A549 (cell line): ENCODE results near the gene PCNX4. TPM values are rescaled to one million over a fixed set of nuclear protein-coding genes. Genes with fewer than 3 reads are reported as not detected.

Experiments used
- ATAC-seq, 2 experiments: fragments of 200-7000 bp in 1 of 2; fragments of >200 bp in 1 of 2; cut with Nextera tagmentation in 1 of 2; cut with Tn5 transposase in 1 of 2; 3 replicates each; pipeline versions ENCODE4 v1.8.0 to v1.9.1; 2018 to 2020; ENCODE audit warnings: mild to moderate bottlenecking in 1 of 2, moderate library complexity in 1 of 2
- CTCF ChIA-PET: fragments of 300-600 bp; sonication (Branson Sonifier 250); formaldehyde crosslinking; extraction: SDS; loops from one replicate; lab custom pipeline; 2021; ENCODE audit warnings: antibody characterized with exemption, inconsistent platforms; lab: Yijun Ruan, JAX
- POLR2A ChIA-PET: fragments of 350-600 bp; formaldehyde crosslinking; extraction: SDS; loops from one replicate; lab custom pipeline; 2021; ENCODE audit warnings: antibody characterized with exemption, inconsistent platforms; lab: Yijun Ruan, JAX
- DNase-seq, 2 experiments: peaks; one replicate each; pipeline versions ENCODE4 v3.0.0 to v3.0.0-alpha.2; 2011 to 2016; ENCODE audit warnings: low read depth in 1 of 2, low spot score in 1 of 2
- FAIRE-seq: peaks from 2 replicates; lab custom pipeline; 2011; peaks lifted over from hg19 to GRCh38; lab: Jason Lieb, UNC
- H3K27ac ChIP-seq, 2 experiments: fragments of >200 bp; sonication (Bioruptor Twin); formaldehyde crosslinking; 3 replicates each; pipeline ENCODE4 v1.5.1; 2016 to 2017
- H3K4me1 ChIP-seq: fragments of >200 bp; sonication (Bioruptor Twin); formaldehyde crosslinking; 3 replicates; pipeline ENCODE4 v1.6.1; 2016
- H3K4me2 ChIP-seq: fragments of >200 bp; sonication (Bioruptor Twin); formaldehyde crosslinking; 3 replicates; pipeline ENCODE4 v1.6.1; 2016
- H3K4me3 ChIP-seq: fragments of >200 bp; sonication (Bioruptor Twin); formaldehyde crosslinking; 3 replicates; pipeline ENCODE4 v1.5.1; 2016
- H3K9me3 ChIP-seq: fragments of >200 bp; sonication (Bioruptor Twin); formaldehyde crosslinking; 3 replicates; pipeline ENCODE4 v1.6.1; 2016
- CBX2 ChIP-seq: fragments of 200-600 bp; sonication (generic); IDR thresholded peaks from 2 replicates; pipeline ENCODE4 v1.6.1; 2016; ENCODE audit warnings: low read depth, mild to moderate bottlenecking, borderline replicate concordance
- CBX8 ChIP-seq: fragments of 200-600 bp; sonication (generic); IDR thresholded peaks from 2 replicates; pipeline ENCODE4 v1.6.1; 2016
- CEBPB ChIP-seq, 2 experiments: fragments of >200 bp in 1 of 2; sonication (Bioruptor Twin) in 1 of 2; formaldehyde crosslinking in 1 of 2; IDR thresholded peaks; 2 replicates each; pipeline ENCODE4 v1.6.1; 2012 to 2016
- GATA3 ChIP-seq: IDR thresholded peaks from 2 replicates; pipeline ENCODE4 v1.6.1; 2012; ENCODE audit warnings: borderline replicate concordance
- HDAC2 ChIP-seq: fragments of 200-600 bp; sonication (generic); IDR thresholded peaks from 2 replicates; pipeline ENCODE4 v1.6.1; 2016
- HOXB13 ChIP-seq: fragments of 250-450 bp; sonication (Bioruptor Pico); IDR thresholded peaks from 2 replicates; pipeline ENCODE4 v1.5.0; 2020; ENCODE audit warnings: low read depth, mild to moderate bottlenecking, moderate library complexity
- JUN ChIP-seq, 2 experiments: fragments of >200 bp; sonication (Bioruptor Twin); formaldehyde crosslinking; IDR thresholded peaks; 2 replicates in 1 of 2; 3 replicates in 1 of 2; pipeline ENCODE4 v1.6.1; 2016 to 2017
- MAZ ChIP-seq: fragments of 150-350 bp; IDR thresholded peaks from 2 replicates; pipeline ENCODE4 v1.6.1; 2014; ENCODE audit warnings: antibody characterized with exemption, low read depth, low read length, borderline replicate concordance
- PHF8 ChIP-seq: fragments of 200-600 bp; sonication (generic); IDR thresholded peaks from 2 replicates; pipeline ENCODE4 v1.6.1; 2016; ENCODE audit warnings: low read depth, mild to moderate bottlenecking, antibody characterized with exemption, moderate library complexity, borderline replicate concordance
- POLR2A ChIP-seq: IDR thresholded peaks from 2 replicates; pipeline ENCODE4 v1.6.1; 2012; ENCODE audit warnings: mild to moderate bottlenecking, low read length
- RAD21 ChIP-seq, 2 experiments: fragments of >200 bp in 1 of 2; sonication (Bioruptor Twin) in 1 of 2; formaldehyde crosslinking in 1 of 2; IDR thresholded peaks in 1 of 2; conservative IDR thresholded peaks in 1 of 2; 2 replicates in 1 of 2; 3 replicates in 1 of 2; pipeline ENCODE4 v1.6.1; 2012 to 2018; ENCODE audit warnings: inconsistent platforms in 1 of 2
- RNF2 ChIP-seq: fragments of 200-600 bp; sonication (generic); IDR thresholded peaks from 2 replicates; pipeline ENCODE4 v1.6.1; 2016; ENCODE audit warnings: low read depth, mild to moderate bottlenecking, antibody characterized with exemption, moderate library complexity, borderline replicate concordance
- SMC3 ChIP-seq: fragments of >200 bp; sonication (Bioruptor Twin); formaldehyde crosslinking; IDR thresholded peaks from 3 replicates; pipeline ENCODE4 v1.6.1; 2018; ENCODE audit warnings: inconsistent platforms
- TFCP2L1 ChIP-seq: fragments of 250-450 bp; sonication (Bioruptor Pico); IDR thresholded peaks from 2 replicates; pipeline ENCODE4 v1.5.0; 2021; ENCODE audit warnings: mild to moderate bottlenecking
- WGBS: methylation state at CpG from one replicate; pipeline ENCODE4 v1.1.6; 2017; ENCODE audit errors: missing lambda C conversion rate; 5-methylcytosine and 5-hydroxymethylcytosine counted together
- polyA plus RNA-seq, 4 experiments: library from polyadenylated mRNA; depleted of rRNA in 3 of 4; stranded (reverse); fragments of >200 nt; fragmentation: RNase III in 1 of 4; extraction: RNeasy Plus Mini Kit Qiagen cat#74134 plus additional on column Dnase treatment in 1 of 4; gene quantifications; 2 replicates in 3 of 4; 3 replicates in 1 of 4; pipeline ENCODE4 v1.2.3, GENCODE V29; 2011 to 2017
- TF ChIP-seq, protein P1 (sequence below): fragments of 250-450 bp; sonication (Bioruptor Pico); IDR thresholded peaks from 2 replicates; pipeline ENCODE4 v1.5.0; 2021; ENCODE audit warnings: mild to moderate bottlenecking, moderate library complexity, borderline replicate concordance
- TF ChIP-seq, protein P2 (sequence below): fragments of 450-650 bp; IDR thresholded peaks from 2 replicates; pipeline ENCODE4 v1.6.1; 2014; ENCODE audit warnings: antibody characterized with exemption
- TF ChIP-seq, protein P3 (sequence below): fragments of >200 bp; sonication (Bioruptor Twin); formaldehyde crosslinking; IDR thresholded peaks from 3 replicates; pipeline ENCODE4 v1.6.1; 2016
- TF ChIP-seq, protein P4 (sequence below): fragments of 200-600 bp; sonication (generic); IDR thresholded peaks from 2 replicates; pipeline ENCODE4 v1.6.1; 2016; ENCODE audit warnings: antibody characterized with exemption, mild to moderate bottlenecking, moderate library complexity
- TF ChIP-seq, protein P5 (sequence below): IDR thresholded peaks from 2 replicates; pipeline ENCODE4 v1.6.1; 2012
- TF ChIP-seq, protein P6 (sequence below): IDR thresholded peaks from 2 replicates; pipeline ENCODE4 v1.6.1; 2012; ENCODE audit warnings: low read depth, borderline replicate concordance
- TF ChIP-seq, protein P7 (sequence below): IDR thresholded peaks from 2 replicates; pipeline ENCODE4 v1.6.1; 2012

Gene PCNX4
- polyA plus RNA-seq, 2 of the 4 experiments (the other 2 are of a cell fraction): 24.2 to 51.0 TPM

DNA sequence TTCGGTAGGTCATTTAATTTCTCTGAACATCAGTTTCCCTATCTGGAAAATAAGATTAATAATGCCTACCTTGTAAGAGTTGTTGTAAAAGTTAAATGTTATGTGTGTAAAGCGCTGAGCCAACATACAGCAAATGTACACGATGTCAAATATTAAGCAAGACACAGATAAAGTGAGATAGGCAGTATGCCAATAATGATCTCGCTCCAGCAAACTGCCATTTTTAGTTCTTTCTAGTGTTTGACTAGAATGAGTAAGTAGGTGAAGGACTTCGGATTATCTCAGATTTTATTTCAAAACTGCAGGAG, 72.6 kb downstream of the PCNX4 start:
- ChIA-PET CTCF (interaction anchor here (0.8 to 2.6 kb wide), 18 partner anchors 8 to 200 kb away, joined by 3 to 44 read pairs (median 6); no protein-coding TSS in a partner anchor), POLR2A (interaction anchor here (1.1 to 2.4 kb wide), 4 partner anchors 10 to 199 kb away, joined by 3 to 15 read pairs (median 11); partner anchors contain the start of gene PCNX4)
- ATAC-seq (no peak), DNase-seq (peak in 1 of 2 experiments; percentile 36), FAIRE-seq (no peak)
- Histone ChIP-seq H3K9me3 (no peaks in the 10 kb centered on the region), H3K27ac (peak overlapping the region; percentile 83 to 91), H3K4me3 (peak overlapping the region; percentile 83), H3K4me2 (peak overlapping the region; percentile 70), H3K4me1 (peaks cover 17% of the 10 kb centered on the region; the same call in 2 of the 3 replicates)
- TF ChIP-seq, protein P1, sequence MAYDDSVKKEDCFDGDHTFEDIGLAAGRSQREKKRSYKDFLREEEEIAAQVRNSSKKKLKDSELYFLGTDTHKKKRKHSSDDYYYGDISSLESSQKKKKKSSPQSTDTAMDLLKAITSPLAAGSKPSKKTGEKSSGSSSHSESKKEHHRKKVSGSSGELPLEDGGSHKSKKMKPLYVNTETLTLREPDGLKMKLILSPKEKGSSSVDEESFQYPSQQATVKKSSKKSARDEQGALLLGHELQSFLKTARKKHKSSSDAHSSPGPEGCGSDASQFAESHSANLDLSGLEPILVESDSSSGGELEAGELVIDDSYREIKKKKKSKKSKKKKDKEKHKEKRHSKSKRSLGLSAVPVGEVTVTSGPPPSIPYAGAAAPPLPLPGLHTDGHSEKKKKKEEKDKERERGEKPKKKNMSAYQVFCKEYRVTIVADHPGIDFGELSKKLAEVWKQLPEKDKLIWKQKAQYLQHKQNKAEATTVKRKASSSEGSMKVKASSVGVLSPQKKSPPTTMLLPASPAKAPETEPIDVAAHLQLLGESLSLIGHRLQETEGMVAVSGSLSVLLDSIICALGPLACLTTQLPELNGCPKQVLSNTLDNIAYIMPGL (CRISPR knock-in tag): no peak
- TF ChIP-seq CEBPB (IDR thresholded peaks at IDR 0.05) (peak; percentile 34 to 59; a peak in 2 of 4 replicates), GATA3 (peak; percentile 69)
- 16% methylated on average over 5 of the region's 5 CpGs for WGBS

DNA sequence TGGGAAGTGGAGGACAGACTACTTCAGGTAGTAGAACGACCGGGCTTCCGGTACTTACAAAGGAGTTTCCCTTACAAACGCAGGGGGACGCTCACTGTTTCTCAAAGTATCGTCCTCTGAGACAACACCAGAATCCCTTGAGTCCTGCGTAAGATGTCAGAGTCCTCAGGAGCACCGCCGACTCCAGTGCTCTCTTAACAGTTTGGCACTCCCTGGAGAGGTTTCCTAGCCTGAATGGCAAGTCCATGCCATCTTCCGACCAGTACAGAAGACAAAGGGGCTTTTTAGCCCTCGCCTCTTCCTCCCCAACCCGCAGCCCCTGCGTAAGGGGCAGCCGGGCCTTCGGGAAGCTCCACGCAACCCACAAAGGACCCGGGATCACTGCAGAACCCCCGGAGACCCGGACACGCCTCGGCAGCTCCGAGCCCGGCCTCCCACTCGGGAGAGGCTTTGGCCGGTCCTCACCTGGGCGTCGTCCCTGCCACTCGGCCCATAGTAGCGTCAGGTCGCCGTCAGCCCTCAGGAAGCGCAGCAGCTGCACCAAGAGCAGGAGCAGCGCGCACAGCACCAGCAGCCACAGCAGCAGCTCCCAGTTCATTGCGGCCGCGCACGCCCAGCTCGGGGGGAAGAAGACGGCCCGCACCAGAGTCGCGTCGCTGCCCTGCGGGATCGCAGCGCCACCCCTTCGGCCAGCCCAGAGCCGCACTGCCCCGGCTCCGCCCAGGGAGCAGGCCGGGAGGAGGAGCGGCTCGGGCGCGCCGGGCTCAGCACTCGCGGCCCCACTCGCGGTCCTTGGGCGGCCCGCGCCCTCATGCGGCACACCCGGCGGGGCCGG, 73.2 kb downstream of the PCNX4 start, which contains the start of gene DHRS7:
Gene DHRS7 (minus strand): TSS at position 687 of the 835 bp plus-strand sequence. CDS start 89 bp downstream, at position 598.
- peak; percentile 96 to 99 for ATAC-seq
- no peak for FAIRE-seq
- Histone ChIP-seq H3K4me1 (peaks cover 17% of the 10 kb centered on the region; the same call in 2 of the 3 replicates), H3K9me3 (no peaks in the 10 kb centered on the region), H3K4me2 (peak within 1 kb of the TSS; percentile 70), H3K4me3 (peak within 1 kb of the TSS; percentile 83), H3K27ac (peak within 1 kb of the TSS; percentile 83 to 91)
- ChIA-PET CTCF (interaction anchor here (0.6 to 2.6 kb wide), 40 partner anchors 9 to 713 kb away, joined by 3 to 44 read pairs (median 5); no protein-coding TSS in a partner anchor), POLR2A (interaction anchor here (0.6 to 2.4 kb wide), 6 partner anchors 10 to 199 kb away, joined by 3 to 15 read pairs (median 7); partner anchors contain the start of gene PCNX4)
- WGBS: 2% methylated on average over 47 of the region's 68 CpGs
- peak; percentile 76 to 82 for DNase-seq
- TF ChIP-seq HOXB13 (CRISPR knock-in tag) (no peak), RAD21 (conservative IDR thresholded peaks at IDR 0.05 in 1 of 2, IDR thresholded peaks at IDR 0.05 in 1 of 2) (peak; percentile 65 to 83), HDAC2 (no peak), RNF2 (0 out of 2 replicates have a peak, but pooled peaks have one; percentile 40), CBX8 (no peak), SMC3 (peak; percentile 84), TFCP2L1 (CRISPR knock-in tag) (peak; percentile 27; the same call in 1 of the 2 replicates), JUN (IDR thresholded peaks at IDR 0.05) (peak in 1 of 2 experiments; percentile 68; a peak in 2 of 5 replicates), PHF8 (peak; percentile 81), POLR2A (peak; percentile 83), MAZ (no peak), CBX2 (no peak)
- TF ChIP-seq, protein P2, sequence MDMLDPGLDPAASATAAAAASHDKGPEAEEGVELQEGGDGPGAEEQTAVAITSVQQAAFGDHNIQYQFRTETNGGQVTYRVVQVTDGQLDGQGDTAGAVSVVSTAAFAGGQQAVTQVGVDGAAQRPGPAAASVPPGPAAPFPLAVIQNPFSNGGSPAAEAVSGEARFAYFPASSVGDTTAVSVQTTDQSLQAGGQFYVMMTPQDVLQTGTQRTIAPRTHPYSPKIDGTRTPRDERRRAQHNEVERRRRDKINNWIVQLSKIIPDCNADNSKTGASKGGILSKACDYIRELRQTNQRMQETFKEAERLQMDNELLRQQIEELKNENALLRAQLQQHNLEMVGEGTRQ: no peak
- TF ChIP-seq, protein P3, sequence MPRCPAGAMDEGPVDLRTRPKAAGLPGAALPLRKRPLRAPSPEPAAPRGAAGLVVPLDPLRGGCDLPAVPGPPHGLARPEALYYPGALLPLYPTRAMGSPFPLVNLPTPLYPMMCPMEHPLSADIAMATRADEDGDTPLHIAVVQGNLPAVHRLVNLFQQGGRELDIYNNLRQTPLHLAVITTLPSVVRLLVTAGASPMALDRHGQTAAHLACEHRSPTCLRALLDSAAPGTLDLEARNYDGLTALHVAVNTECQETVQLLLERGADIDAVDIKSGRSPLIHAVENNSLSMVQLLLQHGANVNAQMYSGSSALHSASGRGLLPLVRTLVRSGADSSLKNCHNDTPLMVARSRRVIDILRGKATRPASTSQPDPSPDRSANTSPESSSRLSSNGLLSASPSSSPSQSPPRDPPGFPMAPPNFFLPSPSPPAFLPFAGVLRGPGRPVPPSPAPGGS: no peak
- TF ChIP-seq, protein P4, sequence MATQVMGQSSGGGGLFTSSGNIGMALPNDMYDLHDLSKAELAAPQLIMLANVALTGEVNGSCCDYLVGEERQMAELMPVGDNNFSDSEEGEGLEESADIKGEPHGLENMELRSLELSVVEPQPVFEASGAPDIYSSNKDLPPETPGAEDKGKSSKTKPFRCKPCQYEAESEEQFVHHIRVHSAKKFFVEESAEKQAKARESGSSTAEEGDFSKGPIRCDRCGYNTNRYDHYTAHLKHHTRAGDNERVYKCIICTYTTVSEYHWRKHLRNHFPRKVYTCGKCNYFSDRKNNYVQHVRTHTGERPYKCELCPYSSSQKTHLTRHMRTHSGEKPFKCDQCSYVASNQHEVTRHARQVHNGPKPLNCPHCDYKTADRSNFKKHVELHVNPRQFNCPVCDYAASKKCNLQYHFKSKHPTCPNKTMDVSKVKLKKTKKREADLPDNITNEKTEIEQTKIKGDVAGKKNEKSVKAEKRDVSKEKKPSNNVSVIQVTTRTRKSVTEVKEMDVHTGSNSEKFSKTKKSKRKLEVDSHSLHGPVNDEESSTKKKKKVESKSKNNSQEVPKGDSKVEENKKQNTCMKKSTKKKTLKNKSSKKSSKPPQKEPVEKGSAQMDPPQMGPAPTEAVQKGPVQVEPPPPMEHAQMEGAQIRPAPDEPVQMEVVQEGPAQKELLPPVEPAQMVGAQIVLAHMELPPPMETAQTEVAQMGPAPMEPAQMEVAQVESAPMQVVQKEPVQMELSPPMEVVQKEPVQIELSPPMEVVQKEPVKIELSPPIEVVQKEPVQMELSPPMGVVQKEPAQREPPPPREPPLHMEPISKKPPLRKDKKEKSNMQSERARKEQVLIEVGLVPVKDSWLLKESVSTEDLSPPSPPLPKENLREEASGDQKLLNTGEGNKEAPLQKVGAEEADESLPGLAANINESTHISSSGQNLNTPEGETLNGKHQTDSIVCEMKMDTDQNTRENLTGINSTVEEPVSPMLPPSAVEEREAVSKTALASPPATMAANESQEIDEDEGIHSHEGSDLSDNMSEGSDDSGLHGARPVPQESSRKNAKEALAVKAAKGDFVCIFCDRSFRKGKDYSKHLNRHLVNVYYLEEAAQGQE: no peak
- TF ChIP-seq, protein P5, sequence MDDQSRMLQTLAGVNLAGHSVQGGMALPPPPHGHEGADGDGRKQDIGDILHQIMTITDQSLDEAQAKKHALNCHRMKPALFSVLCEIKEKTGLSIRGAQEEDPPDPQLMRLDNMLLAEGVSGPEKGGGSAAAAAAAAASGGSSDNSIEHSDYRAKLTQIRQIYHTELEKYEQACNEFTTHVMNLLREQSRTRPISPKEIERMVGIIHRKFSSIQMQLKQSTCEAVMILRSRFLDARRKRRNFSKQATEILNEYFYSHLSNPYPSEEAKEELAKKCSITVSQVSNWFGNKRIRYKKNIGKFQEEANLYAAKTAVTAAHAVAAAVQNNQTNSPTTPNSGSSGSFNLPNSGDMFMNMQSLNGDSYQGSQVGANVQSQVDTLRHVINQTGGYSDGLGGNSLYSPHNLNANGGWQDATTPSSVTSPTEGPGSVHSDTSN: no peak
- TF ChIP-seq, protein P6, sequence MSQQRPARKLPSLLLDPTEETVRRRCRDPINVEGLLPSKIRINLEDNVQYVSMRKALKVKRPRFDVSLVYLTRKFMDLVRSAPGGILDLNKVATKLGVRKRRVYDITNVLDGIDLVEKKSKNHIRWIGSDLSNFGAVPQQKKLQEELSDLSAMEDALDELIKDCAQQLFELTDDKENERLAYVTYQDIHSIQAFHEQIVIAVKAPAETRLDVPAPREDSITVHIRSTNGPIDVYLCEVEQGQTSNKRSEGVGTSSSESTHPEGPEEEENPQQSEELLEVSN: peak; percentile 7; the same call in 1 of the 2 replicates
- TF ChIP-seq, protein P7, sequence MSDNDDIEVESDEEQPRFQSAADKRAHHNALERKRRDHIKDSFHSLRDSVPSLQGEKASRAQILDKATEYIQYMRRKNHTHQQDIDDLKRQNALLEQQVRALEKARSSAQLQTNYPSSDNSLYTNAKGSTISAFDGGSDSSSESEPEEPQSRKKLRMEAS: peak; percentile 47; the same call in 1 of the 2 replicates
- TF ChIP-seq, protein P1 (CRISPR knock-in tag): peak; percentile 91; the same call in 1 of the 2 replicates
